GM12872 (cell line): ENCODE measurements around the gene COP1.

Experiments used
- CTCF ChIP-seq: IDR thresholded peaks from 3 replicates; pipeline ENCODE4 v1.5.1; 2011; ENCODE audit warnings: low read depth, mild to moderate bottlenecking, low read length, moderate library complexity; ENCODE audit not compliant: insufficient read depth

COP1 gene

DNA sequence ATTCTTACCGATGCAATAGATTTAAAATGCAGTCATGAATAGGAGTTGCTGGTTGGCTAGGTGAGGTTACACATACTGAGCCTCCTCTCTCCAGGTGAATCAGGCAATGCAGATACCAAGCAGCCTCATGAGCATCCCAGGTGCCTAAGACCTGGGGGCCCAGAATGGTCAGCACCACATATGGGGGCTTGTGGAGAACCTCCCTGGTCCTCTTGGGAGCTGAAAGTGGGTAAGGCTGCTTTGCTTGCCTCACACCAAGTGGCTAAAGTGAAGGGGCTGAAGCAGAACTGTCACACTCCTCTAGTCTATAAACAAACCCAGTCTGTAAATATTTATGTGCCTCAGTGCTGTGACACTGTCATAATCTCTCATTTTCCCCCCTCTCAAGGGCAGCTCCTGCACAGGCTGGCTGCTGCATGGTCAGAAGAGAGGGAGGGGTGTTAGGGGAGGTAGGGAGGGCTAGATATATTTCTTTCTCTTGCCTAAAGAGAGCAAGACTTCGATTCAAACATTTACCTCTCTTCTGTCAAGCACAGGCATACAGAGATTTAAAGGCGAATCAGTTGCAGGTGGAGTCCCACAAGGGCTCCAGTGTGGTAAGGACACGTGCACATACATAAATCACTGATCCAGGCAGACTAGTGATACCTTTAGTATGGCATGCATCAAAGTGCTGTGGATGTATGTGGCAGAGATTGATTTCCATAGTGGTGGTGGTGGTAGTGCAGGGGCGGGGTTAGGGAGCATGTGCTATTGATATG, 305.8 kb downstream of the COP1 start:
- TF ChIP-seq CTCF = no peak

DNA sequence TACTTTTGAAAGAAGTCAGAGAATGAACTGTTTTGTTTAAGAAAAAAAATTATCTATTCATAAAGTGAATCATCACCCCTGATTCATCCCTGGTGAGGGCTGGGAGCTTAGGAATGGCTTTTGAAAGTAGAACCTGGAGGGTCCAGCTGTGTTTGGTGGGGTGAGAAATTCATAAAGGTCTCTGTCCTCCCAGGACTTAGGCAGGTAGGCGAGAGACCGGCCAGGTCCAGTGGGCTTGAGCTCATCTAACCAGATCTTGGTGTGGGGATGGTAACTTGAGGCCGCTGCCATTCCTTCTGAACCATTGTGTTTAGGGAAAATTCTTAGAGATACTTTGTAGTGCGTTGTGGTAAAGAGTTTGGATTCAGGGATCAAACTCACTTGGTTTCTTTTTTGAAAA, 306.9 kb downstream of the COP1 start:
- no peak for TF ChIP-seq CTCF

DNA sequence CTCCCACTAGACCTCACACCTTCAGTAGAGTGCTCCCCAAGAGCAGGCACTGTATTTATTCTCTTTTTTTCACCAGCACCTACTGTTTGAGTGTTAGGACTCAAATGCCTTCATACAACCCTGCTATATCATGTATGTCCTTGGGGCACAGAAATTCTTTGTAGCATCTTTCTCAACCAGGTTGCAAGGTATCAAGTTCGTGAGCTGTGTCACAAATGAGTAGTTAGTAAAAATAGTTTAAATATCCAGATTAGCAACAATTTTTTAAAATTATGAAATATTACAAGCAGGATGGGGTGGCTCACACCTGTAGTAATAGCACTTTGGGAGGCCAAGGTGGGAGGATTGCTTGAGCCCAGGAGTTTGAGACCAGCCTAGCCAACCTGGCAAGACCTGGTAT, 311.1 kb downstream of the COP1 start:
- TF ChIP-seq CTCF = no peak
